ENCODE data around the gene SMAD3. TPM values are rescaled to one million over a fixed set of nuclear protein-coding genes. Genes with fewer than 3 reads are reported as not detected.

Gene SMAD3
- total RNA-seq, 6 experiments from 2014 or later = 9.2 to 34.0 (median 14.4) TPM

DNA sequence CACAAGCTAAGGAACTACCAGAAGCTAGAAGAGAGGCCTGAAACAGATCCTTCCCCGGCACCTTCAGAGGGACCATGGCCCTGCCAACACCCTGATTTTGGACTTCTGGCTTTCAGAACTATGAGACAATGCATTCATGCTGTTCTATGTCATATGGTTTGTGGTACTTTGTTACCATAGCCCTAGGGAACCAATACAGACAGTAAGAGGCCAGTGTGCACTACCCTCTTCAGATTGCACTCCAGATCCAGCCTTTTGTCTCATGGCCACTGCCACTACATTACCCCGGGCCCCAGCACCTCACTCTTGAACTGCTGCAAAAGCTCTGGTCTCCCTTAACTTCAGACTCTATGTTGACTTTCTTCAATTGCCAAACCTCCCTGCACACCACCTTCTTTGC lies 165.1 kb downstream of the SMAD3 start:
- DNase-seq (no peak), ATAC-seq (no peak)
- Histone ChIP-seq H3K27ac (no peak overlapping the region), H3K36me3 (peaks cover 0 to 13% (median 1%) of the 10 kb centered on the region in 4 donors), H3K4me3 (no peak overlapping the region), H3K9me3 (no peaks in the 10 kb centered on the region), H3K4me1 (no peaks in the 10 kb centered on the region), H3K27me3 (no peaks in the 10 kb centered on the region)
- TF ChIP-seq CTCF (IDR thresholded peaks at IDR 0.05) (no peak), POLR2A (IDR thresholded peaks at IDR 0.05) (no peak)
- WGBS (ENCODE audit: insufficient coverage, low coverage, low lambda C conversion rate, missing lambda C conversion rate) = 100% methylated on average over 1 of the region's 2 CpGs
- intact Hi-C loops (cut with DNase I) = no loop called here

DNA sequence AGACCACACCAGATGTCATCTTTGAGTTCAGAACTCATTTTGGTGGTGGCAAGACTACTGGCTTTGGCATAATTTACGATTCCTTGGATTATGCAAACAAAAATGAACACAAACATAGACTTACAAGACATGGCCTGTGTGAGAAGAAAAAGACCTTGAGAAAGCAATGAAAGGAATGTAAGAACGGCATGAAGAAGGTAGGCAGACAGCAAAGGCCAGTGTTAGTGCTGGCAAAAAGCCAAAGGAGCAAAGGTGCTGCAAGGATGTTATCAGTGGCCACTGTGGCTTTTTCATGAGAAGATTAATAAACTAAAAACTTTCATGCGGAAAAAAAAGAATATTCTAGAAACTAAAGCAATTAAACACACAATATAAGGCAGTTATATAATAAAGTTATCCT lies 167.2 kb downstream of the SMAD3 start:
- H3K27ac ChIP-seq = no peak overlapping the region
- intact Hi-C loops (cut with DNase I) = no loop called here
- no peaks in the 10 kb centered on the region for H3K9me3 ChIP-seq
- H3K36me3 ChIP-seq = peaks cover 0 to 13% (median 1%) of the 10 kb centered on the region in 4 donors
- H3K4me3 ChIP-seq = no peak overlapping the region
- ATAC-seq (no peak), DNase-seq (no peak)
- 54% methylated on average over 3 of the region's 3 CpGs for WGBS (ENCODE audit: insufficient coverage, low coverage, low lambda C conversion rate, missing lambda C conversion rate)
- TF ChIP-seq CTCF (IDR thresholded peaks at IDR 0.05) = no peak
- TF ChIP-seq POLR2A (IDR thresholded peaks at IDR 0.05) = no peak
- no peaks in the 10 kb centered on the region for H3K27me3 ChIP-seq
- H3K4me1 ChIP-seq = no peaks in the 10 kb centered on the region

DNA sequence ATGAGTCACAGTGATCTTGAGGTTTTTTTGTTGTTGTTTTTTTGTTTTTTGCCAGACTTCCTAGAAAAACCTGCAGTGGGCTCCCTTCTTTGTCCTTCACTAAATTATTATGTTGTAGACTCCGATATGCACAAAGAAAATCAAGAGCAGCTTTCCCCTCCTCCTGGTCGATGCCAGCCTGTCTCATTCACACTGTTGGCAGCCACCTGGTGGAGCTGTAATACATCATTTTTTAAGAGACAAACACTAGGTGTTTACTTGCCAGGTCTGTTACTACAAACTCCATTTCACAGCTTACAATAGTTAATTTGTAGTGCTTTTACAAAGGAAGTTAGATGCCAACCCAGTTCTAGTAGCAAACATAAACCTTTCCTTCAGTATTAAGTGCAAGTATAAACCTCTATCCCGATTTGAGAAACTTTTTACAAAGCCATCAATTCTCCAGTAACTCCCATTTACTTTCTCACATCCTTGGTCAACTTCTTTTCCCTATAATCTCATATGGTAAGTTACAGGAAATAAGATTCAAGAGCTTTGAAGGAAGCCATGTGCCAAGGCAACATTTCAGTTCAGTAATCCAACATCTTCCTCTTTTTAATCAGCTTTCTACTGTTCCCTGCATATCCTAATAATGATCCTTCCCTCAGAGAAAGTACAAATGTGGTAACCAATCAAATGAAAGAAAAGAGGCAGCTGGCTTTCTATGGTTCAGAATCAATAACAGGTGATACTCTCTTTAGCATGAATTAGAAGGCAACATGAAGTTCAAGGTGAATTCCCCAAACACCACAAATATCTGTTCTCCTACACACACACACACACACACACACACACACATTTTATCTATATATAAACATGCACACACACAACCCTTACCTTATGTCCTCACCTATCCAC lies 175.1 kb downstream of the SMAD3 start:
- intact Hi-C loops (cut with DNase I) = no loop called here
- Histone ChIP-seq H3K27me3 (no peaks in the 10 kb centered on the region), H3K9me3 (no peaks in the 10 kb centered on the region), H3K4me1 (no peaks in the 10 kb centered on the region), H3K4me3 (no peak overlapping the region), H3K36me3 (no peaks in the 10 kb centered on the region), H3K27ac (no peak overlapping the region)
- WGBS (ENCODE audit: insufficient coverage, low coverage, low lambda C conversion rate, missing lambda C conversion rate) = 31% methylated on average over 3 of the region's 3 CpGs
- DNase-seq = peak in 2 of 3 donors; percentile 24 to 54
- peak; percentile 85 to 90 (median 88) for ATAC-seq
- no peak for TF ChIP-seq POLR2A (IDR thresholded peaks at IDR 0.05)
- TF ChIP-seq CTCF (IDR thresholded peaks at IDR 0.05) = peak; percentile 43 to 58 (median 52)

DNA sequence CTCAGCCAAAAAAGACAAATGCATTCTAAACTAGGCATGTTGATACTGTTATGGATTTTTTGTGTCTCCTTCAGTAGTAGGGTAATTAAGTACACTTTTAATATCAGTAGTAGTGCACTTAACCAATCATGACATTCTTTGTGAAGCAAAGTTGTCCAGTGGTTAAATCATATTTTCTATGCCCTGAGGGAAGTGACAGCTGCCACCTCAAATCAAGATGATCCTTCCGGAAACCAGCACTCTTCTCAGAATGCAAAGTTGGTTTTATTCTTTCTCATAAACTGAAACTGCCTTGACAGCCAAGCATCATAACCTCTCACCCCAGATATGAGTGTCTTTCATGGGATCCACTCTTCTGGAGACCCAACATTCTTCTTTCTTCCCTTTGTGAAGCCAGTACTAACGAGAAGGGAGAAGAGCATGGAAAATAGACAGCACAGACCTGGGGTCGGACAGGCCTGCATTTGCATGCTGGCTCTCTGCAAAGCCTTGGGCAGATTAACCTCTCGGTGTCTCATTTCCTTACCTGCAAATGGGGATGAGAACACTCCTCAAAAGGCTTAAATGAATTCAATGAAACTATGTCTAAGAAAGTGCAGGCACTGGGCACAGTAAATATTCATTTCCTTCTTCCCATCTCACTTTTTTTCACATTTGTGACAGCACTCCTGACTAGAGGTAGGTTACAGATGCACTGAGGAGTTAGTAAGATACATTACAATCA lies 175.9 kb downstream of the SMAD3 start:
- H3K9me3 ChIP-seq = no peaks in the 10 kb centered on the region
- no peak for TF ChIP-seq POLR2A (IDR thresholded peaks at IDR 0.05)
- TF ChIP-seq CTCF (IDR thresholded peaks at IDR 0.05) = no peak
- H3K27ac ChIP-seq = no peak overlapping the region
- H3K27me3 ChIP-seq = no peaks in the 10 kb centered on the region
- no peak for ATAC-seq
- 86% methylated on average over 4 of the region's 4 CpGs for whole genome bisulfite sequencing (ENCODE audit: insufficient coverage, low coverage, low lambda C conversion rate, missing lambda C conversion rate)
- DNase-seq = no peak
- H3K4me1 ChIP-seq = no peaks in the 10 kb centered on the region
- H3K36me3 ChIP-seq = no peaks in the 10 kb centered on the region
- H3K4me3 ChIP-seq = no peak overlapping the region
- intact Hi-C loops (cut with DNase I) = no loop called here
